ENCODE data around the gene CALCOCO1. TPM values are rescaled to one million over a fixed set of nuclear protein-coding genes. Genes with fewer than 3 reads are reported as not detected.

The CALCOCO1 gene
- total RNA-seq, 2 experiments from 2014 or later = 12.8 to 25.1 TPM

DNA sequence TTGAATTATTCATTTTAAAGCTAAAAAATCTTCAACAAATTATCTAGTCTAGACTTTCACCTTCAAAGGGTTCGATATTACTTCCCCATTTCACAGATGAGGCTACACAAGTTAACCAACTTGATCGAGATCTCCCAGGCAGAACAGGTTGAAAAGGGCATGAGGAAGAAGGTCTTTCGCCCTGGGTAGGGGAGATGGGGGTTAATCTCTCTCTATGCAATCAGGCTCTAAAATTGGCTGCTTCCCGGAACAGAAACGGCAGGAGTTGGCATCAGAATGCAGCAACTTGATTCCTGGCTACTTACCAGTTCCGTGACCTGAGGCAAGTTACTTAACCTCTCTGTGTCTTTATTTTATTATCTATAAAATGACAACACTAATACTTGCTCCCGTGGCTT is 26.9 kb upstream of the CALCOCO1 start:
- Histone ChIP-seq H3K4me3 (ENCODE audit: low read depth, low read length, poor library complexity, severe bottlenecking) (peak overlapping the region; percentile 74), H3K9me3 (ENCODE audit: low read length) (no peaks in the 10 kb centered on the region), H3K36me3 (ENCODE audit: insufficient read depth, low read length) (no peaks in the 10 kb centered on the region), H3K9me2 (ENCODE audit: insufficient read depth, low read length) (no peaks in the 10 kb centered on the region), H3K4me1 (ENCODE audit: insufficient read depth, low read length, poor library complexity, severe bottlenecking) (peaks cover 87% of the 10 kb centered on the region), H3K79me2 (ENCODE audit: insufficient read depth, low read depth, low read length) (peaks cover 37% of the 10 kb centered on the region; the same call in 1 of the 2 replicates), H2AFZ (ENCODE audit: low read length) (peak overlapping the region; percentile 12; the same call in 1 of the 2 replicates), H3K4me2 (ENCODE audit: low read length) (peak overlapping the region; percentile 87), H3K27ac (ENCODE audit: low read depth, low read length, poor library complexity, severe bottlenecking) (peak overlapping the region; percentile 94), H4K20me1 (ENCODE audit: insufficient read depth, low read length) (no peaks in the 10 kb centered on the region)
- intact Hi-C loops (cut with micrococcal nuclease; ENCODE audit: unreplicated experiment) = loop anchor here (5.0 to 10.0 kb wide), 4 partner anchors 127 to 749 kb away; partner anchors contain the start of genes ATF7, EIF4B and ITGB7
- CTCF ChIA-PET (ENCODE audit: unreplicated experiment) = interaction anchor here (2.5 kb wide), 1 partner anchor 10 kb away, joined by 5 read pairs; no protein-coding TSS in a partner anchor
- TF ChIP-seq, protein P1, sequence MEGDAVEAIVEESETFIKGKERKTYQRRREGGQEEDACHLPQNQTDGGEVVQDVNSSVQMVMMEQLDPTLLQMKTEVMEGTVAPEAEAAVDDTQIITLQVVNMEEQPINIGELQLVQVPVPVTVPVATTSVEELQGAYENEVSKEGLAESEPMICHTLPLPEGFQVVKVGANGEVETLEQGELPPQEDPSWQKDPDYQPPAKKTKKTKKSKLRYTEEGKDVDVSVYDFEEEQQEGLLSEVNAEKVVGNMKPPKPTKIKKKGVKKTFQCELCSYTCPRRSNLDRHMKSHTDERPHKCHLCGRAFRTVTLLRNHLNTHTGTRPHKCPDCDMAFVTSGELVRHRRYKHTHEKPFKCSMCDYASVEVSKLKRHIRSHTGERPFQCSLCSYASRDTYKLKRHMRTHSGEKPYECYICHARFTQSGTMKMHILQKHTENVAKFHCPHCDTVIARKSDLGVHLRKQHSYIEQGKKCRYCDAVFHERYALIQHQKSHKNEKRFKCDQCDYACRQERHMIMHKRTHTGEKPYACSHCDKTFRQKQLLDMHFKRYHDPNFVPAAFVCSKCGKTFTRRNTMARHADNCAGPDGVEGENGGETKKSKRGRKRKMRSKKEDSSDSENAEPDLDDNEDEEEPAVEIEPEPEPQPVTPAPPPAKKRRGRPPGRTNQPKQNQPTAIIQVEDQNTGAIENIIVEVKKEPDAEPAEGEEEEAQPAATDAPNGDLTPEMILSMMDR (conservative IDR thresholded peaks at IDR 0.05; ENCODE audit: low read length) = no peak
- TF ChIP-seq EZH2phosphoT487 (IDR thresholded peaks at IDR 0.05; ENCODE audit: borderline replicate concordance, low read depth, low read length) = no peak
- DNase-seq (ENCODE audit: low spot score) = peak; percentile 81
- TSS peak; percentile 82 for BruUV-seq (replicated peaks)
- POLR2A ChIA-PET = interaction anchor here (0.6 to 1.6 kb wide), 3 partner anchors 11 to 568 kb away, joined by 3 to 5 read pairs (median 5); no protein-coding TSS in a partner anchor

DNA sequence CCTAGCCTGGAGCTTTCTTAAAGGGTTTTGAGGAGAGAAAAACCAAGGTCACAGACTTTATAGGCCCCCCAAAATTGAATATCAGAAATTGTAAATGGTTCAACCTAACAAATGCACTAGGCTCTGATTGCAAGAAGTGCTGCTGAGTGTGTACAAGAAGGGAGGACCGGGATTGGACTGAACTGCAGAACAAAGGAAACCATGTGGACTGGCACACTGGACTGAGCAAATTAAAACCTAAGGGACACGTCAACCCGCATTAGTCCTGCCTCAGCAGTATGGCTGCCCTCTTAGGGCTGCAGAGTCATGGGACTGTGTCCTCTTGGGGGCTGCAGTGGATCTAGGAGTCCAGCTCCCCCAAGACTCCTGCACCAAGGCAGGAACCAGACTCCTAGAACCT is 25.4 kb upstream of the CALCOCO1 start:
- Histone ChIP-seq H3K79me2 (ENCODE audit: insufficient read depth, low read depth, low read length) (peaks cover 33% of the 10 kb centered on the region; the same call in 1 of the 2 replicates), H4K20me1 (ENCODE audit: insufficient read depth, low read length) (no peaks in the 10 kb centered on the region), H2AFZ (ENCODE audit: low read length) (peak overlapping the region; percentile 7; the same call in 1 of the 2 replicates), H3K4me3 (ENCODE audit: low read depth, low read length, poor library complexity, severe bottlenecking) (peak overlapping the region; percentile 74), H3K9me3 (ENCODE audit: low read length) (no peaks in the 10 kb centered on the region), H3K9me2 (ENCODE audit: insufficient read depth, low read length) (no peaks in the 10 kb centered on the region), H3K4me1 (ENCODE audit: insufficient read depth, low read length, poor library complexity, severe bottlenecking) (peaks cover 91% of the 10 kb centered on the region), H3K27ac (ENCODE audit: low read depth, low read length, poor library complexity, severe bottlenecking) (peak overlapping the region; percentile 94), H3K4me2 (ENCODE audit: low read length) (peak overlapping the region; percentile 87), H3K36me3 (ENCODE audit: insufficient read depth, low read length) (no peaks in the 10 kb centered on the region)
- POLR2A ChIA-PET = interaction anchor here (0.6 to 1.5 kb wide), 3 partner anchors 19 to 265 kb away, joined by 3 to 5 read pairs (median 4); partner anchors contain the start of gene ATP5MC2
- intact Hi-C loops (cut with micrococcal nuclease; ENCODE audit: unreplicated experiment) = loop anchor here (5.0 to 10.0 kb wide), 4 partner anchors 125 to 748 kb away; partner anchors contain the start of genes ATF7, EIF4B and ITGB7
- no TSS peak for BruUV-seq (replicated peaks)
- CTCF ChIA-PET (ENCODE audit: unreplicated experiment) = no interaction called here
- TF ChIP-seq, protein P1 (conservative IDR thresholded peaks at IDR 0.05; ENCODE audit: low read length) = no peak
- no peak for TF ChIP-seq EZH2phosphoT487 (IDR thresholded peaks at IDR 0.05; ENCODE audit: borderline replicate concordance, low read depth, low read length)
- peak; percentile 42 for DNase-seq (ENCODE audit: low spot score)

DNA sequence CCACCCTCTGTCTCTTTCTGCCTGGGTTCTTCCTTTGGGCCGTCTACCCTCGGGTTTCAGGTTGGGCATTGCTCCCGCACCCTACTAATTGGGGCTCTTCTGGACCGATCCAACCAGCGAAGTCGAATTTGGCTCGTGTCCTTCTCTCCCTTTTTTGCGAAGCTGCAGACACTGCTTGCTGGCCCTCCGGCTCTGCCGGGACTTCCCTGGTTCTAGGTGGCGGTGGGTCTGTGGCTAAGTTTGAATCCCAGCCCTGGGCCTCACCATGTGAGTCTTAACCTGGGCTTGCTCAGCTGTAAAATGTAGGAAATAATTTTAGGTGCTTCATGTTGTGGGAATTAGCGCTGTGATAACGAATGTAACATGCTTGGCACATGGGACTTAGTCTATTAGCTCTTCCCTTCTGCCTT is 24.9 kb upstream of the CALCOCO1 start:
- TF ChIP-seq EZH2phosphoT487 (IDR thresholded peaks at IDR 0.05; ENCODE audit: borderline replicate concordance, low read depth, low read length) = no peak
- TF ChIP-seq, protein P1 (conservative IDR thresholded peaks at IDR 0.05; ENCODE audit: low read length) = no peak
- no peaks in the 10 kb centered on the region for H3K36me3 ChIP-seq (ENCODE audit: insufficient read depth, low read length)
- H3K27ac ChIP-seq (ENCODE audit: low read depth, low read length, poor library complexity, severe bottlenecking) = peak overlapping the region; percentile 94
- ChIA-PET CTCF (ENCODE audit: unreplicated experiment) (no interaction called here), POLR2A (interaction anchor here (0.6 to 1.0 kb wide), 3 partner anchors 10 to 77 kb away, joined by 3 to 4 read pairs (median 4); partner anchors contain the start of gene ATP5MC2)
- H4K20me1 ChIP-seq (ENCODE audit: insufficient read depth, low read length) = no peaks in the 10 kb centered on the region
- peak overlapping the region; percentile 87 for H3K4me2 ChIP-seq (ENCODE audit: low read length)
- H3K9me2 ChIP-seq (ENCODE audit: insufficient read depth, low read length) = no peaks in the 10 kb centered on the region
- peak overlapping the region; percentile 7; the same call in 1 of the 2 replicates for H2AFZ ChIP-seq (ENCODE audit: low read length)
- no peaks in the 10 kb centered on the region for H3K9me3 ChIP-seq (ENCODE audit: low read length)
- H3K79me2 ChIP-seq (ENCODE audit: insufficient read depth, low read depth, low read length) = peaks cover 29% of the 10 kb centered on the region; the same call in 1 of the 2 replicates
- intact Hi-C loops (cut with micrococcal nuclease; ENCODE audit: unreplicated experiment) = loop anchor here (5.0 to 10.0 kb wide), 4 partner anchors 125 to 747 kb away; partner anchors contain the start of genes ATF7, EIF4B and ITGB7
- peak; percentile 45 for DNase-seq (ENCODE audit: low spot score)
- no TSS peak for BruUV-seq (replicated peaks)
- peaks cover 91% of the 10 kb centered on the region for H3K4me1 ChIP-seq (ENCODE audit: insufficient read depth, low read length, poor library complexity, severe bottlenecking)
- H3K4me3 ChIP-seq (ENCODE audit: low read depth, low read length, poor library complexity, severe bottlenecking) = peak overlapping the region; percentile 74

All from OCI-LY7 (cell line).